GM10266 (cell line): ENCODE measurements around the gene SPRR1A.

Source experiments
- DNase-seq: peaks from one replicate; pipeline ENCODE4 v3.0.0; 2012; ENCODE audit errors: extremely low spot score
- TF ChIP-seq, protein P1 (sequence below): IDR thresholded peaks from 2 replicates; pipeline ENCODE4 v1.5.1; 2012; ENCODE audit warnings: mild to moderate bottlenecking, low read depth; ENCODE audit not compliant: control insufficient read depth, insufficient read depth; ENCODE audit errors: missing control alignments

Gene SPRR1A

DNA sequence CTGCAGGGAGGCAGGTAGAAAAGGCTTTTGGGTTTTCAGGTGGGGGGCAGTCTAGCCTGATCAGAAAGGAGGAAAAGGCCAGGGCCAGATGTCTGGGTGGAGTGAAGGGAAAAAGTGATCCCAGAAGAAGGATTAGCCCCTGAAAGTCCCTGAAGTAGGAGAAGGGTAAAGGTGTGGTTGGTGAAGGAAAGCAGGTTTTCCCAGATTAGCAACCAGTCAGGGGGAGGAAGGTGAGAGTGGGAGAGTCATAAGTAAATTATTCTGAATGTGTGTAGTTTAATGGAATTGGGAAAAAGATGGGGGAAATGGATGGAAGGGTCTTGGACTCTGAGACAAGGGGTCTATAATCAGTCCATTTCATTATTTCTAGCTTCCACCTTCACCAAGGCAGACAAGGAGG, 647 bp upstream of the SPRR1A start:
- no peak for DNase-seq
- TF ChIP-seq, protein P1, sequence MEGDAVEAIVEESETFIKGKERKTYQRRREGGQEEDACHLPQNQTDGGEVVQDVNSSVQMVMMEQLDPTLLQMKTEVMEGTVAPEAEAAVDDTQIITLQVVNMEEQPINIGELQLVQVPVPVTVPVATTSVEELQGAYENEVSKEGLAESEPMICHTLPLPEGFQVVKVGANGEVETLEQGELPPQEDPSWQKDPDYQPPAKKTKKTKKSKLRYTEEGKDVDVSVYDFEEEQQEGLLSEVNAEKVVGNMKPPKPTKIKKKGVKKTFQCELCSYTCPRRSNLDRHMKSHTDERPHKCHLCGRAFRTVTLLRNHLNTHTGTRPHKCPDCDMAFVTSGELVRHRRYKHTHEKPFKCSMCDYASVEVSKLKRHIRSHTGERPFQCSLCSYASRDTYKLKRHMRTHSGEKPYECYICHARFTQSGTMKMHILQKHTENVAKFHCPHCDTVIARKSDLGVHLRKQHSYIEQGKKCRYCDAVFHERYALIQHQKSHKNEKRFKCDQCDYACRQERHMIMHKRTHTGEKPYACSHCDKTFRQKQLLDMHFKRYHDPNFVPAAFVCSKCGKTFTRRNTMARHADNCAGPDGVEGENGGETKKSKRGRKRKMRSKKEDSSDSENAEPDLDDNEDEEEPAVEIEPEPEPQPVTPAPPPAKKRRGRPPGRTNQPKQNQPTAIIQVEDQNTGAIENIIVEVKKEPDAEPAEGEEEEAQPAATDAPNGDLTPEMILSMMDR = no peak

DNA sequence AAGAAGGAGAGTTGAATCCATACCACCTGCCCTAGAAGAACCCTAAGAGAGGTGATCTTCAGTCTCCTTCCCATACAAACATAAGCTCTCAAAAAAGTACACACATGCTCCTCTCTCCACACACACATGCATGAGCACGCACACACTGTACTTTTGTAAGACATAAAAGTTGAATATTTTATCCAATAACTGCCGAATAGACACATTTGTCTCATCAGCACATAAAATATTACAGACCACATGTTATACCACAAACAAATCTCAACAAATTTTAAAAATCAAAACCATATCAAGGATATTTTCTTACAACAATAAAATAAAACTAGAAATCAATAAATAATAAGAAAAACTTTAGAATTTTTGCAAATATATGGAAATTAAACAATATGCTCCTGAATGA, 2.7 kb downstream of the SPRR1A start:
- TF ChIP-seq, protein P1 = no peak
- no peak for DNase-seq

DNA sequence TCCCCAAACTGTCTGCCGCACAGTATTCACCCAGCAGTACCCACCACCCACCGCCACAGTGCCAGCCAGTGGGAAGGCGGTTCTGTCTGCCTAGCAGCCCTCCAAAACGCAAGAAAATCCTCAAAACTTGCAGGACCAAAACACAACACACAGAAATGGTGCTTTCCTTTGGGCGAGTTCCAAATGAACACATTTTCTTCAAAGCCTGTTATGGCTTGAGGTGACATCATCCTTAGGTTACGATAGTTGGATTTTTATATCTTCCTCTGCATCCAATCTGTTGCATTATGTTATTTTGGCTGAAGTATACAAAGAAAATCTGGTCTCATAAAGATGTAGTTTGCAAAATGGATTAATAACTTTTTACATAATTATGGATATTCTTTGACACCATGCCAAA, 9.3 kb downstream of the SPRR1A start:
- TF ChIP-seq, protein P1 = no peak
- no peak for DNase-seq

DNA sequence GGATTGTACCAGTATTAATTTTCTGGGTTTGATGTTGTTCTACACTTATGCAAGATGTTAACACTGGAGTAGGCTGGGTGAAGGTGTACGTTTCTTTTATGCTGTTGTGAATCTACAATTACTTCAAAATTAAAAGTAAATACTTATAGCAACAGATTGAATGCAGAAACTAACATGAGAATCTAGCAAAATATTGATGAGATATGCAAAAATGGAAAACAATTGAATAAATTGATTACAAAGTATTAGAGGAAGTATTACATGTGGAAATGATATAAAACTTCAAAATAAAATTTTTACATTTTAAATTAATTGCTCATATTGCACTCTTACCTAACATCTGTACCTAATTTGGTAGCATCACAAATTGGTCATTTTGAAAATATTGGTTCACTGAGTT, 12.0 kb downstream of the SPRR1A start:
- TF ChIP-seq, protein P1 = no peak
- no peak for DNase-seq

DNA sequence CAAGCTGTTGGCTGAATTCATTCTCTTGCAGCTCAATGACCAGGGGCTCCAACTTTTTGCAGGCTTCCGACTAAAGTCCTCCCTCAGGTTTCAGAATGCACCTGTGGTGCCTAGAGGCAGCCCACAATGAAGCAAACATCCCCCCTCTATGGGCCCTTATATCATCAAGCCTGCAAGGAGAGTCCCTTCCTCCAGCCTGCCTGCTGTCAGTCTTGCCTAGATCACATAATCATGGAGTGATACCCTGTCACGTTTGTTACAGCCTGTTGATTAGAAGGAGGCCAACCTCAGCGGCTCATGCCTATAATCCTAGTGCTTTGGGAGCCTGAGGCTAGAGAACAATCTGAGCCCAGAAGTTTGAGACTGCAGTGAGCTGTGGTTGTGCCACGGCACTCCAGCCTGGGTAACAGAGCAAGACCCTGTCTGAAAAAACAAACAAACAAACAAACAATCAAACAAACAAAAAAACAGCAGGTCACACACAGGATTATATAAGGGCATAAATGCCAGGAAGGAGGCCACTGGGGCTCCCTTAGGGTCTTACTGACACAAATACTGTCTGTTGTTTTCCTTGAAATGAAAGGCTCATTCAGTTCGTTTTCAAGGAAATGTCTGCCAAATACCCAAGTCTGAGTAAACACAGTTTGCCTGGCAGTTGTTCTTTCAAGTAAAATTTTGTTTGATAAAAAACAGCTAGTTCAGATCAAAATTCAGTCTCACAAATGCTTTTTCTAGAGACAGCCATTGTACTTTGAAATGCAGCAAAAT, 12.9 kb downstream of the SPRR1A start:
- TF ChIP-seq, protein P1 = no peak
- no peak for DNase-seq

DNA sequence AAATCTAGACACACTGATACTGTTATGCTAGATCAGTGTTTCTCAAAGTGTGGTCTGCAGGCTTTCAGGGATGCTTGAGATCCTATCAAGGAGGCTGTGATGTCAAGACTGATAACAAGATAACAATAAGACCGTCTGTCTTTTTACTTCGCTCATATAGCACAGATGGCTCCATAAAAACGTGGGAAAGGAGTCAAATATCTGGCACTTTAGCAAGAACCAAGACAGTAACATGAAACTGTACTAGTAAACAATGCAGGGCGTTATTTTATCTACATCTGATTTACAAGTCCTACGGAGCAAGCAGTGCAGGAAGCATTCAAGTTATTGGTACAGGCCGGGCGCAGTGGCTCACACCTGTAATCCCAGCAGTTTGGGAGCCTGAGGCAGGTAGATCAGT, 14.0 kb downstream of the SPRR1A start:
- DNase-seq = no peak
- TF ChIP-seq, protein P1 = no peak

DNA sequence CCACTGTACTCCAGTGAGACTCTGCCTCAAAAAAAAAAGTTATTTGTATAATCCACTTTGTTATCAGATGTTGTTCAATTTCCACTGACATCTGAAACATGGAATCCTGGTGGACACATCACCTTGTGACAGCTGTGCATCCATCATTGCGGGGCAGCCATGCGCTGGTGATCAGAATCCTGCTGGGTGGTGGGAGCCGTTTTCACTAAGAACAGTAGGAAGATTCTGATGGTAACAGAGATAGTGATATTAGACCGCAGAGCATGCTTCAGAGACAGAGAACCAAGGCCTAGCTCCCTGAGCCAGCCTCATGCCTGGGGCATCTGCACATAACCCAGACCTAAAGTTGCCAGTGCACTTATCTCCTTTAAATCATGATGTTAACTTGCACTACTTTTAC, 14.6 kb downstream of the SPRR1A start:
- TF ChIP-seq, protein P1 = no peak
- DNase-seq = no peak
